ENCODE measurements around the gene TTC28.

The TTC28 gene

DNA sequence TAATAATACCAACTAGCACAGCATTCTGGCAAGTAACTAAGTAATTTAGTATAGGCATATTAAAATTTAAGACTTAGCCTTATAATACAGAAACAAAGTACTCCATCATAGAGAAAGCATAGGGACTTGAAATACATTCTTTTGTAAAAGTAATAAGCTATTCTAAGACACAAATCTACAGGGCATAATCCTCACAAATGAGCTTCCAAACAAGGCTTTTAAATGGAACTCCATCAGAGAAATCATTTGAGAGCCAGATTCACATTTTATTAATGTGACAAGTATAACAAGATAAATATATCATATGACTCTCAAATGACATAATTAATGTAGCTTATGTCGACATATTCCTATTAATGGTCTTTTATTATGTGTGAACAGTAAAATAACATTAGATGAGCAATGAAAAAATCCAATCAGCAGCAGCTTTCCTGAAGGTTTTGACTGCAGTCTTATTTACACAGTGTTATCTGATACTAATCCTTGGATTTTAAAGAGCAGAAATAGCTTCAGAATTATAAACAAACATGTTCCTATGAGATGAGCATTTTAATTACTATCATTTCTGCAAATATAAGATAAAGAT is 241.4 kb downstream of the TTC28 start:
- H3K9ac ChIP-seq (ENCODE audit: low read depth, low read length, poor library complexity, severe bottlenecking) = peak overlapping the region; percentile 91
- H3K9me3 ChIP-seq (ENCODE audit: insufficient read depth, low read depth, low read length) = no peaks in the 10 kb centered on the region
- peak overlapping the region; percentile 96 for H3K4me2 ChIP-seq (ENCODE audit: low read depth, low read length, poor library complexity, severe bottlenecking)
- no peaks in the 10 kb centered on the region for H3K36me3 ChIP-seq (ENCODE audit: insufficient read depth, low read length)
- peaks cover 100% of the 10 kb centered on the region for H3K79me2 ChIP-seq (ENCODE audit: insufficient read depth, low read length)
- no peaks in the 10 kb centered on the region for H3K27me3 ChIP-seq (ENCODE audit: insufficient read depth, low read length, poor library complexity, severe bottlenecking)
- no peak for TF ChIP-seq EZH2phosphoT487 (IDR thresholded peaks at IDR 0.05; ENCODE audit: borderline replicate concordance)
- no peaks in the 10 kb centered on the region for H3K9me2 ChIP-seq (replicated peaks; ENCODE audit: low read depth, low read length)
- no peaks in the 10 kb centered on the region for H3F3A ChIP-seq (ENCODE audit: low read depth)
- H3K4me1 ChIP-seq (ENCODE audit: insufficient read depth, low read length, poor library complexity, severe bottlenecking) = peaks cover 75% of the 10 kb centered on the region
- H4K20me1 ChIP-seq (ENCODE audit: insufficient read depth, low read length, poor library complexity, severe bottlenecking) = peaks cover 85% of the 10 kb centered on the region
- H2AFZ ChIP-seq (ENCODE audit: low read length) = no peak overlapping the region
- peak overlapping the region; percentile 87 for H3K4me3 ChIP-seq (ENCODE audit: low read length, poor library complexity, severe bottlenecking)

- Histone ChIP-seq H3K9me2 (replicated peaks; ENCODE audit: low read depth, low read length) (no peaks in the 10 kb centered on the region), H3K79me2 (ENCODE audit: insufficient read depth, low read length) (peaks cover 97% of the 10 kb centered on the region), H4K20me1 (ENCODE audit: insufficient read depth, low read length, poor library complexity, severe bottlenecking) (peaks cover 92% of the 10 kb centered on the region), H3K4me1 (ENCODE audit: insufficient read depth, low read length, poor library complexity, severe bottlenecking) (peaks cover 83% of the 10 kb centered on the region), H2AFZ (ENCODE audit: low read length) (no peak overlapping the region), H3K27me3 (ENCODE audit: insufficient read depth, low read length, poor library complexity, severe bottlenecking) (no peaks in the 10 kb centered on the region), H3K4me3 (ENCODE audit: low read length, poor library complexity, severe bottlenecking) (peak overlapping the region; percentile 87), H3K9ac (ENCODE audit: low read depth, low read length, poor library complexity, severe bottlenecking) (peak overlapping the region; percentile 91), H3K4me2 (ENCODE audit: low read depth, low read length, poor library complexity, severe bottlenecking) (peak overlapping the region; percentile 96), H3K36me3 (ENCODE audit: insufficient read depth, low read length) (no peaks in the 10 kb centered on the region), H3K9me3 (ENCODE audit: insufficient read depth, low read depth, low read length) (no peaks in the 10 kb centered on the region), H3F3A (ENCODE audit: low read depth) (no peaks in the 10 kb centered on the region)
- TF ChIP-seq, protein P1, sequence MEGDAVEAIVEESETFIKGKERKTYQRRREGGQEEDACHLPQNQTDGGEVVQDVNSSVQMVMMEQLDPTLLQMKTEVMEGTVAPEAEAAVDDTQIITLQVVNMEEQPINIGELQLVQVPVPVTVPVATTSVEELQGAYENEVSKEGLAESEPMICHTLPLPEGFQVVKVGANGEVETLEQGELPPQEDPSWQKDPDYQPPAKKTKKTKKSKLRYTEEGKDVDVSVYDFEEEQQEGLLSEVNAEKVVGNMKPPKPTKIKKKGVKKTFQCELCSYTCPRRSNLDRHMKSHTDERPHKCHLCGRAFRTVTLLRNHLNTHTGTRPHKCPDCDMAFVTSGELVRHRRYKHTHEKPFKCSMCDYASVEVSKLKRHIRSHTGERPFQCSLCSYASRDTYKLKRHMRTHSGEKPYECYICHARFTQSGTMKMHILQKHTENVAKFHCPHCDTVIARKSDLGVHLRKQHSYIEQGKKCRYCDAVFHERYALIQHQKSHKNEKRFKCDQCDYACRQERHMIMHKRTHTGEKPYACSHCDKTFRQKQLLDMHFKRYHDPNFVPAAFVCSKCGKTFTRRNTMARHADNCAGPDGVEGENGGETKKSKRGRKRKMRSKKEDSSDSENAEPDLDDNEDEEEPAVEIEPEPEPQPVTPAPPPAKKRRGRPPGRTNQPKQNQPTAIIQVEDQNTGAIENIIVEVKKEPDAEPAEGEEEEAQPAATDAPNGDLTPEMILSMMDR (conservative IDR thresholded peaks at IDR 0.05; ENCODE audit: low read length) = no peak
- no peak for TF ChIP-seq EZH2phosphoT487 (IDR thresholded peaks at IDR 0.05; ENCODE audit: borderline replicate concordance)
These were observed 243.7 kb downstream of the TTC28 start for GRCh38 chr22:28435982-28436381.

- H3K9ac ChIP-seq (ENCODE audit: low read depth, low read length, poor library complexity, severe bottlenecking) = peak overlapping the region; percentile 91
- peak overlapping the region; percentile 96 for H3K4me2 ChIP-seq (ENCODE audit: low read depth, low read length, poor library complexity, severe bottlenecking)
- peaks cover 97% of the 10 kb centered on the region for H3K79me2 ChIP-seq (ENCODE audit: insufficient read depth, low read length)
- no peaks in the 10 kb centered on the region for H3K9me2 ChIP-seq (replicated peaks; ENCODE audit: low read depth, low read length)
- H4K20me1 ChIP-seq (ENCODE audit: insufficient read depth, low read length, poor library complexity, severe bottlenecking) = peaks cover 92% of the 10 kb centered on the region
- peak overlapping the region; percentile 87 for H3K4me3 ChIP-seq (ENCODE audit: low read length, poor library complexity, severe bottlenecking)
- H3K36me3 ChIP-seq (ENCODE audit: insufficient read depth, low read length) = no peaks in the 10 kb centered on the region
- TF ChIP-seq EZH2phosphoT487 (IDR thresholded peaks at IDR 0.05; ENCODE audit: borderline replicate concordance) = no peak
- TF ChIP-seq, protein P1 (conservative IDR thresholded peaks at IDR 0.05; ENCODE audit: low read length) = no peak
- no peaks in the 10 kb centered on the region for H3K9me3 ChIP-seq (ENCODE audit: insufficient read depth, low read depth, low read length)
- no peak overlapping the region for H2AFZ ChIP-seq (ENCODE audit: low read length)
- no peaks in the 10 kb centered on the region for H3F3A ChIP-seq (ENCODE audit: low read depth)
- H3K4me1 ChIP-seq (ENCODE audit: insufficient read depth, low read length, poor library complexity, severe bottlenecking) = peaks cover 80% of the 10 kb centered on the region
- no peaks in the 10 kb centered on the region for H3K27me3 ChIP-seq (ENCODE audit: insufficient read depth, low read length, poor library complexity, severe bottlenecking)
These were observed 244.4 kb downstream of the TTC28 start for GRCh38 chr22:28435140-28435768.

Measured in Loucy (cell line).